Naive B cell (primary cell): ENCODE results near the gene ABLIM1. TPM values are rescaled to one million over a fixed set of nuclear protein-coding genes. Genes with fewer than 3 reads are reported as not detected.

Experiments
- polyA plus RNA-seq, 6 donors: library from polyadenylated mRNA; unstranded; fragments of 300-500 nt; fragmentation: Illumina TruSeq; gene quantifications; one replicate each; pipeline ENCODE4 v1.2.3, GENCODE V29; 2021; ENCODE audit warnings: low read depth in 6 of 6

The ABLIM1 gene
- polyA plus RNA-seq, 6 donors from 2014 or later = 111 to 154 (median 143) TPM

Other genes starting within 250 kb of the ABLIM1 start
- 10 to 100 TPM in 3 of 6 donors, 1 to 10 TPM in 3; 5.4 to 11.9 (median 9.0) TPM for gene FHIP2A, start 163.5 kb upstream of the ABLIM1 start, polyA plus RNA-seq